ENCODE measurements around the gene CENPU. TPM values are rescaled to one million over a fixed set of nuclear protein-coding genes. Genes with fewer than 3 reads are reported as not detected.

Gene CENPU
- total RNA-seq, 1 experiment from 2014 or later, result 71.5 TPM

DNA sequence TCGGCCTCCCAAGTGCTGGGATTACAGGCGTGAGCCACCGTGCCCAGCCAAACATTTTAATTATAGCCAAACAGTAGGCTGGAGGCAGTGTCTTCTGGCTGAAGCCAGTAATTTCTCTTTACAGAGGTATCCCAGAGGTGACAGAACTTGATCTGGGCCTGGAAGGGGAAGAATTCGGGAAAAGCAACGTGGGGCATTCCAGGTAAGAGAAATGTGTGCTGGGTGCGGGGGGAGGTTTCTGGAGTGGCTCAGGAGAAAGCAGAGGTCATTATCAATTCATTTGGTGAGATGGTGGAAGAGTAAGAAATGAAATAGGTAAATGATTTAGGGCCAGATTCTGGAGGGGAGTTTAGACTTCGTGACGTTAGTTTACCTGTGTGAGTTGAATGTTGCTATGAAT, 82.0 kb downstream of the CENPU start:
- in situ Hi-C loops (cut with HindIII; ENCODE audit: low pct_unique_long_range_greater_than_20kb, low sequenced_read_pairs), result no loop called here

DNA sequence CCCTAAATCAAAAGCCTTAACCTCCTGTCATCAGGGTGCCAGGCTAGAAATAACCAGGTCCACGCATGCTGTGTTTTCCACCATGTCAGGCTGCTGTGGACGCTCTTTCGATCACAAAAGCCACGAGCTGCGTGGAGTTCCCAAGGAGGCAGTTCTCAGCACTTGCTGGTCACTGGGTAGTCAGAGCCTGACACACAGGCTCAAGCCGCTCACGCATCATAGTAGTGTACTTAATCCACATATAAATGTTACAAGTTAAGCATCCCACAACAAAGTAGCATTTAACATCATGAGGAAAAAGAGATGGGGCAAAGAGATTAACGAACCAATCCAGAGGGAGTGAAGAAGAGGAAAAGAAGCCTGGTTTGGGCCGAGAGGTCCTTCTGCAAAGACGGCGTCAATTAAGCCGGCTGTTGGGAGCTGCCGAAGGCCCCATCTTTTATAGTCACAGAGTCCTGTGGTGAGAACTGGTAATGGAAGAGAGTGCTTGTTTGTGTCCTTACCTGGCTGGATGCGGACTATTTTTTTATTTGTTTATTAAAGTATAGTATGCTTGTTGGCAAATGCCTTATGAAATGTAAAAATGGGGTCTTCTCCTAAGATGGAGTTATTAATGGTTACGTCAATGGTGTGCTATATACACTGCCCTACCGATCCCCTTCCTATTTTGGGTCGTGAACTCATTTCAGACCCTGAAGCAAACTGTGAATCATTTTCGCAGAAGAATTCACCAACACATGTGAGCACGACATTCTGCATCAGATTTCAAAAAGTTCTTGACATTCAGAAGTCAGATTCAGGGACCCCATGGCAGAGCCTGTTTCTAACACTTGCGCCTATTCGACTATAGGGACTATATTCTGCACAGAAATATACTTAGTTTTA, 83.7 kb downstream of the CENPU start:
- DNase-seq (ENCODE audit: low read depth), result no peak
- in situ Hi-C loops (cut with HindIII; ENCODE audit: low pct_unique_long_range_greater_than_20kb, low sequenced_read_pairs), result no loop called here

More for the DNA sequence above, 82.0 kb downstream of the CENPU start:
- no peak for DNase-seq (ENCODE audit: low read depth)

DNA sequence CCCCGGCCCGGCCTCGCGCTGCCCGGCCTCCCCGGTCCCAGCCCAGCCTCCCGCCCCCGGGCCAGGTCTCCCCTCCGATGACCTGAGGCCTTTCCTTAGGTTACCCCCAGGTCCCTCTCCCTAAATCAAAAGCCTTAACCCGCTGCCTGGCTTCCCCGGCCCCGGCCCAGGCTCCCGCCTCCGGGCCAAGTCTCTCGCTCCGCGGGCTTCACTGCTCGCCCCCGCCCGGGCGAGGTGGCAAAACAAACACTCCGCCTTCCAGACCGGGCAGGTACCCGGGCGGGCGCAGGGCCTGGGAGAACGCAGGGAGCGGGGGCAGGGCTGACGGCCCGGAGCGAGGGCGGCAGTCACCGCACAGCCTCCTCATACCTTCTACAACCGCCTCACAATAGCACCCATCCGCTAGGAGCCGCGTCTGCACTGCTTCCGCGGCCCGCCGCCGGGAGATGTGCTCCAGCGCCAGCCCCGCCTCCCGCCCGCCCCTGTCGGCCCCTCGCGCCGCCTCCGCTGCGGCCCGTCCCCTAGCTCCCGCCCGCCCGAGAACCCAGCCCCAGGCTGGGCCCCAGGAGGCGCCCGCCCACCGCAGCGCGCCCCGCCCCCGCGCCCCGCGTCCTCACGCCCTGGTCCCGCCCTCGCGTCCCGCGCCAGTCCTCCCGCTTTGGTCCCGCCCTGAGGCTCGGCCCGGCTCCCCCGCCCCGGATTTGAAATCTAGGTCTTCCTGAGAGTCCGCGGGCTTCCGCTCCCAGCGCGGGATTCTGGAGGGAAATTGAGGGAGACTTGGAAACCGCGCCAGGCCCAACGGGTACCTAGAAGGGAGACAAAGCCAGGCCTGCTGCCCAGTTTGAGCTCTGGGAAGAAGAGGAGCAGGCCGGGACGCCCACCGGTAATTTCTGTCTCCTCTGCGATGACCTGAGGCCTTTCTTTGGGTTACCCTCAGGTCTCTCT, 84.6 kb downstream of the CENPU start, which contains the start of the genes CASP3 and PRIMPOL:
TSS of gene CASP3 (minus strand) at position 422 of the 945 bp plus-strand sequence. CDS start 10,994 bp downstream, outside the sequence.
TSS of gene PRIMPOL (plus strand) at position 713 of the 945 bp plus-strand sequence. CDS start 7,403 bp downstream, outside the sequence.
- DNase-seq (ENCODE audit: low read depth), result peak; percentile 84

DNA sequence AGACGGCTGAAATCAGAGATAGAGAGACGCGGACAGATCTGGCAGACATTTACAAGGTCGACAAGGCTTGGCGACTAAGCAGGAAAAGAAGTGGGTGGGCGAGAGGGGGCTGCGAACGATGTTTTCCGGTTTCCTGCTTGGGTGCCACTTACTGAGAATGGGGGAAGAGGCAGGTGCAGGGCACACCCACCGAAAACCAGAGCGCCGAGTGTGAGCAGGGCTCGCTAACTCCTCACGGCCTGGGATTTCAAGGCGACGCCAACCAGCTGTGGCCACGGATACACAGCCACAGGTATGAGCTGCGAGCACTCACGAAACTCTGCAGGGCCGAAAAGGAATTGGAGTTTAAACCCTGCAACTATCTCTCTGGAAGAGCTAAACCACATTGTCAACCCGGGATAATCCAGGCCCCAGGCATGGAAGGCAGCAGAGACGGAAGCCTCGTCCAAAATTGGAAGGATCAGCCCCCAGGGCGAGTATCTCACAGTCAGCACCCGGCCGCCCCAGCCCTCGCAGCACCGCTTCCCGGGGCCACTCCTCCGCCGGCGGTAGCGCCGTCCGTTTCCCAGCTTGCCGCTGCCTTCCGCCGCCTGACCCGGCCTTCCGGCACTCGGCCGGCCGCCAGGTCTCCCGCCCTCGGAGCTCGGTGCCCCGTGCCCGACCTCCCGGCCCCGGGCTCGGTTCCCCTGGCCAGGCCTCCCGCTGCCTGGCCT, 85.4 kb downstream of the CENPU start:
- in situ Hi-C loops (cut with HindIII; ENCODE audit: low pct_unique_long_range_greater_than_20kb, low sequenced_read_pairs), result no loop called here
- peak; percentile 48 for DNase-seq (ENCODE audit: low read depth)

More for the DNA sequence above, 84.6 kb downstream of the CENPU start, which contains the start of the genes CASP3 and PRIMPOL:
- in situ Hi-C loops (cut with HindIII; ENCODE audit: low pct_unique_long_range_greater_than_20kb, low sequenced_read_pairs), result no loop called here

DNA sequence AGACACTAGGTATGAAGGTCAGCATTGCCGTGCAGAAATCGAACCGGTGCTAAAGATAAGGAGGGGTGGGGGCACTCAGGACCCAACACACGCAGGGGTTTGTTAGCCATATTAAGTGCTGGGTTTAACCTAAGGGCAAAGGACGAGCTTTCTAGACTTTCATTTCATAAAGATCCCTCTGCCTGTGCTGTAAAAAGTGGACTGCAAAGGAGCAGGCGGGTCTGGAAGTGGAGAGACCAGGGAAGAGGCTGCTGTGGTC, 85.9 kb downstream of the CENPU start:
- in situ Hi-C loops (cut with HindIII; ENCODE audit: low pct_unique_long_range_greater_than_20kb, low sequenced_read_pairs), result no loop called here
- DNase-seq (ENCODE audit: low read depth), result no peak

DNA sequence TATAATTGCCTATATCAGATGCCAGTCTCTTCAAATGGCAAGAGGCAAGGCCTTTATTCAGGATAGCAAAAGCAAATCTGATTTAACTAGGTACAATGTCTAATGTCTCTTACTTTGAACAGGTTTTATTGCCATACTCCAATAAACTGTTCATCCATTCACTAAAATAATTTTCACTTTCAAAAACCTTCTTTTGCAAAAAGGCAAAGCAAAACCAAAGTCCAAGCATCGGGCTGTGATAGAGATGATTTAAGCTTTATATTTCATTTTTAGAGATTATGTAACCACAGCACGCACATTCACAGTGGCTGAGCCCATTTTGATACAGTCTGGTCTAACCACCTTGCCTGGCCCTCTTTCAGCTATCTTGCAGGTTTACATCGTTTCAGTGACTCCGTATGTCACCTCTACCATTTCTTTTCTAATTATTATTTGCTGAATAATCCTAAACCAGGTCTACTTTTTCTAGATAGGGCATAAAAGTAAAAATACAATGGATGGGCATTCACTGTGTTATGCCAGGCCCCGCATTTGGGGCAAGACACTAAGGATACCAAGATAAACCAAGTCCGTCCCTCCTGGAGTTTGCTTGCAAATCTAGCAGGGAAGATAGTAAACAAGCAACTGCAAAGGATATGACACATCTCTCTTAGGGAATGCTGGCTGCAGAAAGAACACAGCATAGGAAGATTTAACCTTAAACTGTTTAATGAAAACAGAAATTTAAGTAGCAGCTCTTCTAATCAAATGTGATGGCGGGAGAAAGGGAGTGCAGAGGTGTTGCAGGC, 86.4 kb downstream of the CENPU start:
- peak; percentile 18 for DNase-seq (ENCODE audit: low read depth)
- in situ Hi-C loops (cut with HindIII; ENCODE audit: low pct_unique_long_range_greater_than_20kb, low sequenced_read_pairs), result no loop called here

DNA sequence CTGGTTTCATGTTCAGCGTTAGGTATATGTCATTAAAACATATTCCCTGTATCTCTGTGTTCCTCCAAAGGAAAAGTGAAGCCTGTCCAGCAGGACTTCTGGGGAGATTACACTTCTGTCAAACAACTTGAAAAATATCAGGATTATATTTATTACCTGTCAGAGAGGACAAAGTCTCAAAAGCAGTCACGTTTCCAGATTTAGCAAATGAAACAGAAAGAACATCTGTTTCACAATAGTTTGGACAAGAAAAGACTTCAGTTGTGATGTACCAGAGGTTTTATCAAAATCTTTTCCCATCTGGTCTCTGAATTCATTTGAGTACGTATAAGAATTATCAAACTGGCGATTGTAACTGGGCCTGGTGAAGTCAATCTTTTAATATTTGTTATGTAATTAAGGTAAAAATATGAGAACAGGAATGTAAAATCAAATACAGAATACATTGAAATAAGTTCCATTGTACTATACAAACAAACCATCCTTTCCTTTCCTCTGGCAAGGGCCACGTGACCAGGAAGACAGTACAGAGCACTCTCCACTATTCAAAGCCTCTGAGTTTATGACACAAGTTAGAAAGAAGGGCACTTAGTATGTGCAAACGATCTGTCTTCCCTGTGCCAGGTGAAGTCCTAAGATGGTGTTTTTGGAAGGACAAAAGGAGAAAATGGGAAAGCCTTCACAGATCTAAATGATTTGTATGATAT, 87.8 kb downstream of the CENPU start:
- in situ Hi-C loops (cut with HindIII; ENCODE audit: low pct_unique_long_range_greater_than_20kb, low sequenced_read_pairs), result no loop called here
- no peak for DNase-seq (ENCODE audit: low read depth)

DNA sequence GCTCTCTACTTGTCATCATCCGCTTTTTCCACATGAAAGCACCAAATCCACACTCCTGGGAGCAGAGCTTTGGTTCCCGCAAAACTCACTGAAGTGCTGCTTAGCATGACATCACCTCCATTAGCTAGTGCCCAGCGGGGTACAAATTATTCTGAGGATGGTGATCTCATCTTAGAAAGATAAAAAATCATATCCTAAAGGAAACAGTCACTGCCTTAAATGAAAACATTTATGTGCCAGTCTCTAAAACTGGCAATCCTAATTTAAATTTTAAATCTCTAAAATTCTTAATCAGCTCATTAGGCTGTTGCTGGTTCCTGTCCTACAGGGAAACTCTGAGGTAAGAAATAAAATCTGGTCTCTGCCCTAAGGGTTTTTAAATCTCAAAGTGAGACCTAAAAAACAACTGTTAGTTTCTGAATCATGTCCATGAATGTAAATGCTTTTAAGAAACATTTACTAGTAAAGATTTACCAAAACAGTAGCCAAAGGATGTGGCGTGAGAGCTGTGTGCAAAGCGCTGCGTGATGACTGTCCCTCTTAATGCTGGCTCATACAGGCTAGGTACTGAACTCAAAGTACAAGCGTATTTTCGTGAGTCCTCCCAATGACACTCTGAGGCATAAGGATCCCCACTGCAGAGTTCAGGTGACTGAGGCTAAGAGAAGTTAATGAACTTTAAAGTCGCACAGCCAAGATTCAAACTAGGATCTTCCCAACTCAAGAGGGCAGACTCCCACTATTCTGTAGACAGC, 89.2 kb downstream of the CENPU start:
- peak; percentile 70 for DNase-seq (ENCODE audit: low read depth)
- in situ Hi-C loops (cut with HindIII; ENCODE audit: low pct_unique_long_range_greater_than_20kb, low sequenced_read_pairs), result no loop called here

Other genes with a start within 250 kb of the CENPU start
- gene CASP3, start 84.6 kb downstream of the CENPU start, total RNA-seq (2014; rRNA removed; shearing (Covaris generic); ENCODE audit: low replicate concordance), result 28.7 and 34.7 TPM in 2 replicates
- gene PRIMPOL, start 84.4 kb downstream of the CENPU start, total RNA-seq (2014; rRNA removed; shearing (Covaris generic); ENCODE audit: low replicate concordance), result 15.9 and 30.4 TPM in 2 replicates
- gene ACSL1, start 91.9 kb upstream of the CENPU start, total RNA-seq (2014; rRNA removed; shearing (Covaris generic); ENCODE audit: low replicate concordance), result 37.8 and 42.8 TPM in 2 replicates

Data from Caki2 (cell line).